BE2C (cell line): ENCODE measurements around the gene PLIN3.
"Not testable (repeated sequence)": the region's sequence is repeated elsewhere in the genome, so short reads cannot be mapped to it uniquely, and the experiment has no call there.

Source experiments
- DNase-seq: peaks from one replicate; pipeline ENCODE4 v3.0.0-alpha.2; 2020
- H3K27me3 ChIP-seq: fragments of 250-450 bp; sonication (Bioruptor Pico); 2 replicates; pipeline ENCODE4 v1.5.1; 2020; ENCODE audit warnings: mild to moderate bottlenecking
- H3K36me3 ChIP-seq: fragments of 250-450 bp; sonication (Bioruptor Pico); 2 replicates; pipeline ENCODE4 v1.5.1; 2020; ENCODE audit warnings: mild to moderate bottlenecking
- H3K4me1 ChIP-seq: fragments of 250-450 bp; sonication (Bioruptor Pico); 2 replicates; pipeline ENCODE4 v1.5.1; 2020
- H3K4me3 ChIP-seq: 2 replicates; pipeline ENCODE4 v1.5.1; 2011; ENCODE audit warnings: low read depth, low read length
- H3K9me3 ChIP-seq: fragments of 250-450 bp; sonication (Bioruptor Pico); 2 replicates; pipeline ENCODE4 v1.5.1; 2020
- TF ChIP-seq, protein P1 (sequence below): IDR thresholded peaks from 2 replicates; pipeline ENCODE4 v1.5.1; 2012; ENCODE audit warnings: mild to moderate bottlenecking, low read depth, low read length

PLIN3 gene

DNA sequence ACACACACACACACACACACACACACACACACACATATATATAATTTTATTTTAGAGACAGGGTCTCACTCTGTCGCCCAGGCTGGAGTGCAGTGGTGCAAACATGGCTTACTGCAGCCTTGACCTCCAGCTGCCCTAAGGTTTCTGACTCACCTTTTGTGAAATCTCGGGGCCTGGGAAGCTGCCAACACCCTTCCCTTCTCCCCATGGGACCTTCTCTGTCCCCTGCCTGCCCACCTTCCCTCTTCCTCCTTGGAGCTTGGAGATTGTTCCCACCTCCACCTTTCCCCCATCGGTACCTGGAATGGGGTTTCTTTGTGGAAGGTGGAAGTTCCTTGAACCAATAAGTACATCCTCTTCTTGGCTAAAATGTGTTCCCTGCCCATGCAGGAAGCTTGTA, 28.9 kb upstream of the PLIN3 start:
- Histone ChIP-seq H3K27me3 (no peaks in the 10 kb centered on the region), H3K4me1 (no peaks in the 10 kb centered on the region), H3K9me3 (no peaks in the 10 kb centered on the region), H3K36me3 (no peaks in the 10 kb centered on the region), H3K4me3 (no peak overlapping the region)
- TF ChIP-seq, protein P1, sequence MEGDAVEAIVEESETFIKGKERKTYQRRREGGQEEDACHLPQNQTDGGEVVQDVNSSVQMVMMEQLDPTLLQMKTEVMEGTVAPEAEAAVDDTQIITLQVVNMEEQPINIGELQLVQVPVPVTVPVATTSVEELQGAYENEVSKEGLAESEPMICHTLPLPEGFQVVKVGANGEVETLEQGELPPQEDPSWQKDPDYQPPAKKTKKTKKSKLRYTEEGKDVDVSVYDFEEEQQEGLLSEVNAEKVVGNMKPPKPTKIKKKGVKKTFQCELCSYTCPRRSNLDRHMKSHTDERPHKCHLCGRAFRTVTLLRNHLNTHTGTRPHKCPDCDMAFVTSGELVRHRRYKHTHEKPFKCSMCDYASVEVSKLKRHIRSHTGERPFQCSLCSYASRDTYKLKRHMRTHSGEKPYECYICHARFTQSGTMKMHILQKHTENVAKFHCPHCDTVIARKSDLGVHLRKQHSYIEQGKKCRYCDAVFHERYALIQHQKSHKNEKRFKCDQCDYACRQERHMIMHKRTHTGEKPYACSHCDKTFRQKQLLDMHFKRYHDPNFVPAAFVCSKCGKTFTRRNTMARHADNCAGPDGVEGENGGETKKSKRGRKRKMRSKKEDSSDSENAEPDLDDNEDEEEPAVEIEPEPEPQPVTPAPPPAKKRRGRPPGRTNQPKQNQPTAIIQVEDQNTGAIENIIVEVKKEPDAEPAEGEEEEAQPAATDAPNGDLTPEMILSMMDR: no peak
- no peak for DNase-seq

GRCh38 chr19:4892962-4893361, 25.5 kb upstream of the PLIN3 start:
- DNase-seq: not testable (repeated sequence)

DNA sequence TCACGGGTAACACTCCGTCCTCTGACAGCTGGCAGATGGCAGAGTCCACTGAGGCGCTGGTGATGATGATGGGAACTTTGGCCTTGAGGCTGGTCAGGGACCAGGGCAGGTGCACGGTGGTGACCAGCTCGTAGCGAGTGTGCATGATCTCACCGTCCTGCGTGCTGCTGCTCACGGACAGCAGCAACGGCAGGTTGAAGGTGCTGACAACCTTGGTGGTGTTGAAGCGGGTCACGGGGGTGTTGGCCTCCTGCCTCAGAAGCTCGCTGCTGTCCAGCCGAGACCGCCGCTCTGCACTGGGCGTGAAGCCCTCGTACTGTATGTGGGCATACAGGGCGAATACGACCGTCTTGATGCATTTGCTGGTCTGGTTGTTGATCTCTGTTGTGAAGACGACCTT, 23.6 kb upstream of the PLIN3 start:
- H3K36me3 ChIP-seq: no peaks in the 10 kb centered on the region
- H3K4me3 ChIP-seq: no peak overlapping the region
- H3K9me3 ChIP-seq: no peaks in the 10 kb centered on the region
- no peaks in the 10 kb centered on the region for H3K4me1 ChIP-seq
- no peaks in the 10 kb centered on the region for H3K27me3 ChIP-seq
- DNase-seq: no peak
- TF ChIP-seq, protein P1: no peak

More at GRCh38 chr19:4892962-4893361, 25.5 kb upstream of the PLIN3 start:
- not testable (repeated sequence) for H3K36me3 ChIP-seq, H3K9me3 ChIP-seq, H3K27me3 ChIP-seq, H3K4me1 ChIP-seq, H3K4me3 ChIP-seq

GRCh38 chr19:4889034-4889815, 21.8 kb upstream of the PLIN3 start:
- TF ChIP-seq, protein P1: no peak
- H3K36me3 ChIP-seq: no peaks in the 10 kb centered on the region
- no peak overlapping the region for H3K4me3 ChIP-seq
- no peaks in the 10 kb centered on the region for H3K27me3 ChIP-seq
- no peak for DNase-seq
- no peaks in the 10 kb centered on the region for H3K9me3 ChIP-seq
- no peaks in the 10 kb centered on the region for H3K4me1 ChIP-seq

GRCh38 chr19:4887803-4888202, 20.3 kb upstream of the PLIN3 start:
- H3K36me3 ChIP-seq, H3K27me3 ChIP-seq, DNase-seq, H3K4me1 ChIP-seq, H3K4me3 ChIP-seq, H3K9me3 ChIP-seq: not testable (repeated sequence)

DNA sequence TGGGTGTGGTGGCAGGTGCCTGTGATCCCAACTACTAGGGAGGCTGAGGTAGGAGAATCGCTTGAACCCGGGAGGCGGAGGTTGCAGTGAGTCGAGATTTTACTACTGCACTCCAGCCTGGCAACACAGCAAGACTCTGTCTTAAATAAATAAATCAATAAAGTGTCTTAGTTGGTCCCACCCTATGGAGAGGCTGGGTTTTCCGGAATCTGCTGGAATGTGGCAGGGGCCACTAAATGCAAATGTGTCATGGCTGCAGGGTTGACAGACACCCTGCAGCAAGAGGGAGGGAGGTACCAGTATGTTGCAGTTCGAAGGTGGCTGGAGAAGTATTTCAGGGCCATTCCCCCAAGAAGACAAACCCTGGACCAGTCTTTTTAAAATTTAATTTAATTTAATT, 17.5 kb upstream of the PLIN3 start:
- not testable (repeated sequence) for H3K27me3 ChIP-seq, H3K4me1 ChIP-seq, H3K36me3 ChIP-seq, DNase-seq, H3K4me3 ChIP-seq, H3K9me3 ChIP-seq

DNA sequence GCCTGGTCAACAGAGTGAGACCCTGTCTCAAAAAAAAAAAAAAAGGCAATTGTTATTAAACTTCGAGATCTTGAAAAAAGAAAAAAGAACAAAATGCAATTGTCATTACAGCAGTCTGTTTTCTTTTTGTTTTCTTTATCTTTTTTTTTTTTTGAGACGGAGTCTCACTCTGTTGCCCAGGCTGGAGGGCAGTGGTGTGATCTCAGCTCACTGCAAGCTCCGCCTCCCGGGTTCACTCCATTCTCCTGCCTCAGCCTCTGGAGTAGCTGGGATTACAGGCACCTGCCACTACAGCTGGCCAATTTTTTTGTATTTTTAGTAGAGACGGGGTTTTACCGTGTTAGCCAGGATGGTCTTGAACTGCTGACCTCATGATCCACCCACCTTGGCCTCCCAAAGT, 15.4 kb upstream of the PLIN3 start:
- not testable (repeated sequence) for H3K36me3 ChIP-seq, H3K4me3 ChIP-seq, DNase-seq, H3K4me1 ChIP-seq, H3K9me3 ChIP-seq, H3K27me3 ChIP-seq

- Histone ChIP-seq H3K4me1 (no peaks in the 10 kb centered on the region), H3K27me3 (no peaks in the 10 kb centered on the region), H3K9me3 (no peaks in the 10 kb centered on the region), H3K4me3 (no peak overlapping the region), H3K36me3 (no peaks in the 10 kb centered on the region)
- TF ChIP-seq, protein P1: no peak
- no peak for DNase-seq
Observed at GRCh38 chr19:4879041-4879440, 11.6 kb upstream of the PLIN3 start.
